Stimulated activated CD4-positive, alpha-beta T cell treated with anti-CD3 and anti-CD28 coated beads, Interleukin-15, amount 100 ng/mL, for 24 hours (primary cell): ENCODE measurements around the gene HAS3.
"Not testable (repeated sequence)": the region's sequence is repeated elsewhere in the genome, so short reads cannot be mapped to it uniquely, and the experiment has no call there.

Experiments
- DNase-seq: peaks from one replicate; pipeline ENCODE4 v3.0.0-alpha.2; 2020

The HAS3 gene

DNA sequence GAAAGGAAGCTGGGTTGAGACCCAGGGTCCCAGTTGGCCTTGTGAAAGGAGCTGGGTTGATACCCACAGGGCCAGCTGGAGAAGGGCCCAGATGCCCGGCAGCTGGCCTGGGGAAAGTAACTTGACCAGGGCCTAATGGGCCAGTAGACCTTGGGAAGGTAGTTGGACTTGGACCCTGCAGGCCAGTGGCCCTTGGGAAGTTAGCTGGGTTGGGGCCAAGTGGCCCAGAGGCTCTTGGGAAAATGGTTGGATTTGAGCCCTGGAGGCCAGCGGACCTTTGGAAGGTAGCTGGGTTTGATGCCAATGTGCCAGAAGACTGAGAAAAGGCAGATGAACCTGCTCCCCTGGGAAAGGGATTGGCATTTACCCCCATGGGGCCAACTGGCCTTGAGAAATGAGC lies 13.5 kb downstream of the HAS3 start:
- DNase-seq = no peak

DNA sequence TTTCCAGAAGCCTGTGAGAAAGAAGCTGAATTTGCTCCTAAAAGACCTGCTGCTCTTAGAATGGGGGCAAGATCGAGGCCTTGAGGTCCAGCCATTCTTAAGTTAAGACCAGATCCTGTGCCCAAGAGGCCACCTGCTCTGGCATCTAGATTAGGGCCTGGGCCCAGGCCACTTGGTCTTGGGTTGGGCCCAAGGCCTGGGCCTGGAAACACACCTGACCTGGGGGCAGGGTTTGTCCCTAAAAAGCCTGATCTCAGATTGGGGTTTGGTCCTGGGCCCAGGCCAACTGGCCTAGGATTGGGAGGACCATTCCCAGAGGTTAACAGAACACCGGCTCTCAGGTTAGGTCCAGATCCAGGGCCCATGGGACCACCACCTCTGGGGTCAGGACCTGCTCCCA lies 14.1 kb downstream of the HAS3 start:
- DNase-seq = no peak

DNA sequence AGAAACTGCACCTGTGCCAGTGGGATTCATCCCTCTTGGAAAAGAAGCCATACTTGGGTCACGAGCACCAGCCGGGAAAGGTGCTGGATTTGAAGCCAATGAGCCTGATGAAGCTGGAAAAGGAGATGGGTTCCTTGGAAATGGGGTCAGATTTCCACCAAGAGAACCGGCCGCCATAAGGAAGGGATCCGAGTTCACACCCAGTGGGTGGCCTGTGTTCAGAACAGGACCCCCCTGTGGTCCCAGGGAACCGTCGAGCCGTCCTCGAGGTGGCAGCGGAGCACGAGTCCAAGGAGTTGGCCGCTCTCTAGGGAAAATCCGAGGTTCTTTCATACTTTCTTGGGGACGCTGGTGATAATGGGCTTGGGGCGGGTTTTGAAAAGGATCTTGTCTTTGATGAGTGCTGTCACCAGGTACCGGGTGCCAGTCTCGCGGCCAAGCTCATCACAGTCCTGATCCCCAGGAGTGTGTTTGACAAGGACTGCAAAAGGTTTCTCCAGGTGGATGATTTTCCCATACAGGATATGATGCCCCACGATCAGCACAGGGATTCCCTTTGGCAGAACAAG lies 14.7 kb downstream of the HAS3 start:
- no peak for DNase-seq

DNA sequence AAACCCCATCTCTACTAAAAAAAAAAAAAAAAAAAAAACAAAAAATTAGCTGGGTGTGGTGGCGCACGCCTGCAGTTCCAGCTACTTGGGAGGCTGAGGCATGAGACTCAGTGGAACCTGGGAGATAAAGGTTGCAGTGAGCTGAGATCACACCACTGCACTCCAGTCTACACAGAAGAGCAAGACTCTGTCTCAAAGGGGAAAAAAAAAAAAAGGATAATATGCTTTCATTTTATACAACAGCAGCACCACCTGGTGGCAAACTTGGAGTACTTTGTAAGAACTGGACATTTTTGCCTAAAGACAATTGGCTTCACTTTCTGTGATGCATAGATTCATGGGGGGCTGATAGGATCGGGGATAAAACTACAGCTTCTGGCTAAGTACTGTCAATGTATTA lies 18.5 kb downstream of the HAS3 start:
- peak; percentile 73 for DNase-seq

DNA sequence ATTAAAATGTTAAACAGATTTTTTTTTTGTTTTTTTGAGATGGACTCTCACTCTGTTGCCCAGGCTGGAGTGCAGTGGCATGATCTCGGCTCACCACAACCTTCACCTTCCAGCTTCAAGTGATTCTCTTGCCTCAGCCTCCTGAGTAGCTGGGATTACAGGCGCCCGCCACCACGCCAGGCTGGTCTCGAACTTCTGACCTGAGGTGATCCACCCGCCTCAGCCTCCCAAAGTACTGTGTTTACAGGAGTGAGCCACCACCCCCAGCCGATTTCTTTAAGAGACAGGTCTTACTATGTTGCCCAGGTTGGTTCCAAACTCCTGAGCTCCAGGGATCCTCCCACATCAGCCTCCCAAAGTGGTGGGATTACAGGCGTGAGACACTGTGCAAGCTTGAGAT lies 19.0 kb downstream of the HAS3 start:
- not testable (repeated sequence) for DNase-seq

DNA sequence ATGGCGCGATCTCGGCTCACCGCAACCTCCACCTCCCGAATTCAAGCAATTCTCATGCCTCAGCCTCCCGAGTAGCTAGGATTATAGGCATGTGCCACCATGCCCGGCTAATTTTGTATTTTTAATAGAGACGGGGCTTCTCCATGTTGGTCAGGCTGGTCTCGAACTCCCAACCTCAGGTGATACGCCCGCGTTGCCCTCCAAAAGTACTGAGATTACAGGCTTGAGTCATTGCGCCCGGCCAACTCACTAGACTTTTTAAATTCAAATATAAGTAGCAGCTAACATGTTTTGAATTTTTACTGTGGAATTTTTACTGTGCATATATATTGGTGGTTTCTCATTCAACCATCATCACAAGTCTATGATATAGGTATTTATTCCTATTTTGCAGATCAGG lies 19.5 kb downstream of the HAS3 start:
- DNase-seq = not testable (repeated sequence)

DNA sequence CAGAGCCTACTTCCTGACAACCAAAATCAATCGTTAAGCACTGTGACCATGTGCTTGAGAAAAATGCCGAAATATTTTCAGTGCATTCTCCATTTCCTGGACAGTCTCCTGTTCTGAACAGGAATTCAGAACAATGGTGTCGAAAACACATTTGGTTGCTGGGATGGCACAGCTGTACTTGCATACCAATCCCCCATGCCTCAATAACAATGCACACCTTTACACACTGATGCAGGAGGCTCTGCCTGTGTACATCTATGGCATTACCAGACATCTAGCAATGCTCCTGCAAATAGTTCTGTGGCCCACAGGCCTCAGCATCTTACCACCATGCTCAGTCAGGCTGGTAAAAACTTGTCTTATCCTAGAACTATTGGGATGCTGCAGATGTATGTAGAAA lies 20.8 kb downstream of the HAS3 start:
- DNase-seq = no peak

DNA sequence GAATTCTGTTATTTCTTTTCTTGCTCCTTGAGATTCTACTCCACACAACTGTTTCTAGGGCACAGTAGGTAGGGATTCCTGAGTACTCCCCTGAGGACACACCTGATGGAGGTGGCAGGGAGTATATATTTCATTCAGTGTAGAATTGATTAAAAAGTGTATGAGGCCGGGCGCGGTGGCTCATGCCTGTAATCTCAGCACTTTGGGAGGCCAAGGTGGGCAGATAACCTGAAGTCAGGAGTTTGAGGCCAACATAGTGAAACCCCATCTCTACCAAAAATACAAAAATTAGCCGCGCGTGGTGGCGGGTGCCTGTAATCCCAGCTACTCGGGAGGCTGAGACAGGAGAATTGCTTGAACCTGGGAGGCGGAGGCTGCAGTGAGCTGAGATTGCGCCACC lies 21.3 kb downstream of the HAS3 start:
- DNase-seq = not testable (repeated sequence)

DNA sequence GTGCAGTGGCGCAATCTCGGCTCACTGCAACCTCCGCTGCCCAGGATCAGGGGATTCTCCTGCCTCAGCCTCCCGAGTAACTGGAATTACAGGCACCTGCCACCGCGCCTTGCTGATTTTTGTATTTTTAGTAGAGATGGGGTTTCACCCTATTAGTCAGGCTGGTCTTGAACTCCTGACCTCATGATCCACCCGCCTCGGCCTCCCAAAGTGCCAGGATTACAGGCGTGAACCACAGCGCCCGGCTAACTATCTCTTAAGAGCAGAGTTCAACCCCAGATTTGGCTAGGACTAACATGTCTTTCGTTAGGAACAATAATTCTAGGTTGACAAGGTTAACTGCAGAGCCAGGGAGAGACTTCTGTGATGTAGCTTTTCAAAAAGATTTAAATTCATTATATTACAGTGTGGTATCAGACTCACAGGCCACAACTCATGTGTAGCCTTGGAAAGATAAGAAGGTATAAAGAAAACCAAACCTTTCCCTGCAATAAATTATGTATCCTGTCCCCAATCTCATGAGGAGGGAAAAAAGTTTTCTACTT lies 22.6 kb downstream of the HAS3 start:
- DNase-seq = no peak

DNA sequence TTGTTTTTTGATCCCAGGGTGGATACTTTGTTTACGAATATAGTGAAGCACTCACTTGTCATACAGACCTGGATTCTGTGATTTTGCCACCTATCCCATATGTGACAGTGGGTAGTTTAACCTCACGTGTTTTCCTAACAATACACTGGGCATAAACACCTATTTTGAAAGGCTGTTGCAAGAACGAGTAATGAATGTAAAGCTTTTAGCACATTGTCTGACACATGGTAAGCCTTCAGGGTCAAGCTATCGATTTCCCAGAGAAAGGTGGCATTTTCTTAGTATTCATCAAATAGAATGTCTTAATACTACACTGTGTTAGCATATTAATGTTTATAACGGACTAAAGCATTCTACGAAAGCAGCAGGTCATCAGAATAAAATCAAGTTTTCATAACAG lies 25.0 kb downstream of the HAS3 start:
- no peak for DNase-seq

DNA sequence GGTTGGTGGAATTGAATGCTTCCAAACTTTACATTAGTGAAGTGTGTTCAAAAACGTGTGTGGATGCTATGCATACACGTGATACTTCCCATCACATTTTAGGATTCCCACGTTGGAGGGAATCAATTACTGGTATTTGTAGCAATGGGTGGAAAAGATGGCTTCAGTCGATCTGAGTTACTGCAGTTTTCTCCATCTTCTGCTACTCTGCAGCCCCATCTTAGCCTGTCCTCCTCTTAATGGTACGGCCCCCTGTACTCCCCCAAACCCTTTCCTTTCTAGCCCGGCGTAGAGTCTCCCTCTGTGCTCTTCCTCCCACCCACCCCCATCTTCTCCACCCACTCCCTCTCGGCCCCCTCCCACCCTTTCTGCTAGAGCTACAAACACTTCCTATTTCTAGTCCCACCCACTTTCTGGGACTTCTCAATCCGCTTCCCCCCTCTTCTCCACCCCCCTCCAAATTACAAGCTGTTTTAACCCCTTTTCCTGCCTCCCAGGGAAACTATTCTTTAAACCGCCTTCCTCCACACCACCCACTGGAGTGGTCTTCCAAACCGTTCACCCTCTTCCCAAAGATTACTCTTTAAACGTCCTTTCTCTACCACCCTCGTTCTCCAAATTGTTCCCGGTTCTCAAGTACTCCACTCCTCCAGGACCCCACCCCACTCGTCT lies 25.9 kb downstream of the HAS3 start:
- no peak for DNase-seq

DNA sequence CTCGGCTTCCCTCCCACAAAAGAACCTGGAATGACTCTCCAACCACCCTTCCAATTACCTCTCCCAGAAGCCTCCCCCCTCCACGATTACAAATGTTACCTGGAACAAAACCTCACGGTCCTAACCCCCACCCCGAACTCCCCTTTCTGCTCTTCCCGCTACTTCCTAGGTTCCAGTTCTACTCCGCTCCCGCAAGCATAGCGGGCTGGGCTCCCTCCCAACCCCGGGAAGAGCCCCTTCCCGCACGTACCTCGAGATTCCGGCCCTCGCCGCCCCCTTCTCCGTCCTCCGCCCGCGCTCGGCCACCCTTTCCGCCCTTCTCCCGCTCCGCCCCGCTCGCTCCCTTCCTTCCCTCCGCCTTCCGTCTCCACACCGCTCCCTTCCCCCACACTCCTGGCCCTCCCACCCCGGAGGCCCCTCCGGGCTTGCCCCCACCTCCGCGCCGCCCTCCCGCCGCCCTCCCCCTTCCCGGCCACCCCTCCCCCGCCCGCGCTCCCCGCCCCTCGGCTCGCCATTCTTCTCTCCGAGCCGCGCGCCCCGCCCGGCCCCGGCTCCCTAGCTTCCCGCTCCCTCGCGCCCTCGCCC lies 26.5 kb downstream of the HAS3 start:
- peak; percentile 91 for DNase-seq

DNA sequence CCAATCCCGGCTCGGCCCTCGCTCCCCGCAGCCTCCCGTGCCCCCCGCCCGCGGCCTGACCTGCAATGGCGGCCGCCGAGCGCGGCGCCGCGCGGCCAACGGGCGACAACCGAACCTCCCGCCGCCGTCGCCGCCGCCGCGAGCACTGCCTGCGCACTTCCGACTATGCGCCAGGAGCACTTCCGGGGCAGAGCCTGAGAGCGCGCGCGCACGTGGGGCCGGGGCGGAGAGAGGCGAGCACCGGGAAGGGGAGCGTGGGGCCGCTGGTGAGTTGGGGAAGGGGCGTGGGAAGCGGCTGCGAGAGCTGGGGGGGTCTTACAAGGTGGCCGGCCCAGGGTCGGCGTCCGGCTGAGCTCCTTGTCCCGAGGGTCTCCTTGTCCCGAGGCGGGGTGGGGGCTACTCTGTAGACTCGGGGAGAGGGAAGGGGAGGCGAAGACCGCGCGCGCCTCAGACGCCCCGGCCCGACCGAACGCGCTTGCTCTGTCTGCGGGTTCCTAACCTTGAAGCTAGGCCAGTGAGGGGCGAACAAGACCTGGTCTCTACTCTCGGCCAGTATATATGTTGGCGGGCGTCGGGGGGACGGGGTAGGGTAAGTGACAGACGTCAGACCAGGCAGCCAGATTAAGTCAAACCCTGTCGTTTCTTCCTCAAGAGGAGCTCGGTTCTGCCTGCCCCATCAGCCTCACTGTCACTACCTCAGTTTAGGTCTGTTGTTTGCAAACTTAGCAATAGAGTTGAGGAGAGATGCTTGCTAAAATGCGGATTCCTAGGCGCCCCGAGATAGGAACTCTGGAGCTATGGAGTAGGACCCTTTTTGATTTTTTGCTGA lies 27.2 kb downstream of the HAS3 start, which contains the start of the genes CHTF8 and UTP4:
TSS of gene CHTF8 (minus strand) at position 165 of the 829 bp plus-strand sequence. CDS start 11,130 bp downstream, outside the sequence.
TSS of gene UTP4 (plus strand) at position 226 of the 829 bp plus-strand sequence. CDS start 811 bp downstream, outside the sequence.
- peak; percentile 93 for DNase-seq

DNA sequence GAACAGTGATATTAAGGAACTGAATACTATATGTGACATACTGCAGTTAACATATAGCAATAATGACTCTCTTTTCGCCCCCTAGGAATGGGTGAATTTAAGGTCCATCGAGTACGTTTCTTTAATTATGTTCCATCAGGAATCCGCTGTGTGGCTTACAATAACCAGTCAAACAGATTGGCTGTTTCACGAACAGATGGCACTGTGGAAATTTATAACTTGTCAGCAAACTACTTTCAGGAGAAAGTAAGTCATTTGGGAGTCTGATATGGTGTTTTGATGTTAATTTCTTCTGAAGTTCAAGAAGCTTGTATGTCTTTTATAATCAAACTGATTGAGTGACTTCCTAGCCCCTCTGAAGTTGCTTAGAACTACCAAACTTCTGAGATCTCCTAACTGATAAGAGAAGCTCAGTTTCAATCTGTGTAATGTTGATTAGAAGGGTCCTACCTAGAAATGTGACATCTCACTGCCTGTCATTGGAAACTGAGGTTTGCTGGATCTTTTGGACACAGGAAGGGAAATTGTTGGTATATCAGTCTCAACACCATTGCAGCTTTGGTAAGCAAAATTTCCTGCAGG lies 28.0 kb downstream of the HAS3 start:
- DNase-seq = no peak

DNA sequence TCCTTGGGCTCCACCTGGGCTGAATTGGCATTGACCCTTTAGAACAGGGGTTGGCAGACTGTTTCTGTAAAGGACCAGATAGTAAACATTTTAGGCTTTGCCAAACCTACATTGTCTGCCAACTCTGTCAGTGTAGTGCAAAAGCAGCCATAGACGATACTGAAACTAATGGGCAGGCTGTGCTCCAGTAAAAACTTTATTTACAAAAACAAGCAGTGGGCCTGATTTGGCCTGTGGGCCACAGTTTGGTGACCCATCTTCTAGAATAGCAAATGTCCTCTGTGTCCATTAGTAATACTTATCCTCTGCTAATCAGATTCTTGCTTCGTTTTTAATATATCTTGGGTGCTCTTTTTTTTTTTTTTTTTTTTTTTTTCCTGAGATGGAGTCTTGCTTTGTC lies 33.2 kb downstream of the HAS3 start:
- no peak for DNase-seq

DNA sequence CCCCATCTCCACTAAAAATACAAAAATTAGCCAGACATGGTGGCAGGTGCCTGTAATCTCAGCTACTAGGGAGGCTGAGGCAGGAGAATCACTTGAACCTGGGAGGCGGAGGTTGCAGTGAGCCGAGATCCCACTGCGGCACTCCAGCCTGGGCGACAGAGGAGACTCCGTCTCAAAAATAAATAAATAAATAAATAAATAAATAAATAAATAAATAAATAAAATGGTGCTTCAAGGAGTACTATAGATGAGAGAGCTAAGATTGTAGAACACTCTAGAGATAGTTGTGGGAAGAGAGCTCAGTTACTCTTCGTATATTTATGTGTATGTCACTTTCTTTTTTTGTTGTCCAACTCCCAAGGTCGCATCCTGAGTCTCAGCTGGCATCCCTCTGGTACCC lies 34.0 kb downstream of the HAS3 start:
- not testable (repeated sequence) for DNase-seq

DNA sequence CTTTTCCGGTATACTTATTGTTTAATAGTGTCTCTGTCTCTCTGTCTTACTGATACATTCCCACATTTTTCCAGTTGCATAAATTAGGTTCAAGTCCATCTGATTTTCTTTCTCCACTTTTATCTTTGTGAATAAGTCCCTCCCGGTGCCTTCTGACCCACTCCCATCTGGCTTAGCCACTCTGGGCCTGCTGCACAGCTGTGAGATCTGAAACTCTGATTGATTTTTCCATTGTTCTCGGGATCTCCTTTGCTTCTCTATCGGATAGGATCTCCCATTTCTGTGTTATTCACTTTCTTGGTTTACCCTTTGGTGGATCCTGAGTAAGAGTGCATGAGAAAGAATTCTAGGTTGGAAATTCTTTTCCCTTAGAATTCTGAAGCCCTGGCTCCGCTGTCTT lies 35.6 kb downstream of the HAS3 start:
- DNase-seq = no peak

DNA sequence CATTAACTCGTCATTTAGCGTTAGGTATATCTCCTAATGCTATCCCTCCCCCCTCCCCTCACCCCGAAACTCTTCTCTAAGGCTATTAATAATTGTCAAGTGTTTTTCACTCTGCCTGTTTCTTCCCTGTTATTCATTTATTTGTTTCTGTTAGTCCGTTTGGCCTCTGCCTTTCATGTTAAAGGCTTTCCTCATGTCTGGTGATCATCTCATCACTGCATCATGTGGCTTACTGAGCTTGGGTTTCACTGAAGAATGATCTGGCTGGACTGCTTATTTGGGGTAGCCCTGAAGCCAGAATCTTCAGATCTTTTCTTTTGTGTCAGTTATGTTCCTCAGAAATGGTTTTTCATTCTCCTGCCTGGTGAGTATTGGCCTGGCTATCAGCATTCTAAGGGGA lies 36.5 kb downstream of the HAS3 start:
- DNase-seq = no peak

DNA sequence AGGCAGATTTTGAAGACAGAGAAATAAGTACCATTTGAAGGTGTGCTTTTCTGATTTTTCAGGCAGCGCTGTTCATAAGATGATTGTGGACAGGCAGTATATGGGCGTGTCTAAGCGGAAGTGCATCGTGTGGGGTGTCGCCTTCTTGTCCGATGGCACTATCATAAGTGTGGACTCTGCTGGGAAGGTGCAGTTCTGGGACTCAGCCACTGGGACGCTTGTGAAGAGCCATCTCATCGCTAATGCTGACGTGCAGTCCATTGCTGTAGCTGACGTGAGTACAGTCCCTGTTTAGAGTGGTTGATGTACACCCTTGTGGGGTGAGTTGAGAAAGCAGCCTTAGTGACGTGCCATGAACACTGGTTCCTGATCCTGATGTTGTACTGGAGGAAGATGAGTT lies 37.7 kb downstream of the HAS3 start:
- DNase-seq = no peak

DNA sequence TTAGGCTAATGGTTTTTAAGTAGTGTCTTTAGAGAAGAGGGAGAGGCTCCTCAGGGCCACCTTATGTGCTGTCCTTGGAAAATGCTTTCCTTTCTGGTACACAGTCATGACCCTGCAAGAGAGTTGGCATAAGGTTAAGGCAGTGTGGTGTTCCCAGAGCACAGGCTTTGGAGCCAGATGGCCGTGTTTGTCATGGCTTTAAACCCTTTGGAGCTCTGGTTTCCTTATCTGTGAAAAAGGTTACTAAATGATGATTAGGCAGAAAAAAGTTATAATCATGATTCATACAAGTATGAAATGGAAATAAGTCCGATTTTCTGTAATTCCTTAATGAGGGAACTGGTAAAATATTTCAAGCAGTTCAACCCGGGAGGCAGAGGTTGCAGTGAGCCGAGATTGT lies 40.2 kb downstream of the HAS3 start:
- no peak for DNase-seq

DNA sequence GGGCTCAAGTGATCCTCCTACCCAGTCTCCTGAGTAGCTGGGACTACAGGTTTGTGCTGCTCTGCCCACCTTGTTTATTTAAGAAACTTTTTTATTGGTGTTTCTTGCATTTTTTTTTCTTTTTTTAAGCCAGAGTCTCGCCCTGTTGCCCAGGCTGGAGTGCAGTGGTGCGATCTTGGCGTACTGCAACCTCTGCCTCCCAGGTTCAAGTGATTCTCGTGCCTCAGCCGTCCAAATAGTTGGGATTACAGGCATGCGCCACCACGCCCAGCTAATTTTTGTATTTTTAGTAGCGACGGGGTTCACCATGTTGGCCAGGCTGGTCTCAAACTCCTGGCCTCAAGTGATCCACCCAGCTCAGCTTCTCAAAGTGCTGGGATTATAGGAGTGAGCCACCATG lies 44.2 kb downstream of the HAS3 start:
- DNase-seq = not testable (repeated sequence)

DNA sequence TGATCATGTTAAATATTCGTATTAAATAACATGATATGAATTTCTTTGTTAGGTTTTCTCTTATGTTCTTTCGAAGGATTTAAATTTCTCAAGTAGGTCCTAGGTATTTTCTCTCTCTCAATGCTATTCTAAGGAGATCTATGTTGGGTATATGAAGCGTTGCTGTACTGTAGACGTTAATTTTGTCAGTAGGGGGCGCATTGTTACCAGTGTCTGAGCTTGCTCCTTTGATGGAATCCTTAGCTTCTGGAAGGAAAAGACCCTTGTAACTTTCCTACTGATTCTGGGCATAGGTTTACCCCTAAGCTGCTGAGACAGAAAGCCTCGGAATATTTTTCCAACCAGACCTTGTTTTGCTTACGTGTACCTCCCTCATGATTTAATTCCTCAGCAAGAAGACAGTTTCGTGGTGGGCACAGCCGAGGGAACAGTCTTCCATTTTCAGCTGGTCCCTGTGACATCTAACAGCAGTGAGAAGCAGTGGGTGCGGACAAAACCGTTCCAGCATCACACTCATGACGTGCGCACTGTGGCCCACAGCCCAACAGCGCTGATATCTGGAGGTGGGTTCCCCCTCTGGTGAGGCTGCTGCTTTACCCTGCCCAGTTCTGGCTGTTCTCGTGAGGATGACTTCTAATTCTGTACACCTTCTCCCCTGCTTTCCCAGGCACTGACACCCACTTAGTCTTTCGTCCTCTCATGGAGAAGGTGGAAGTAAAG lies 44.9 kb downstream of the HAS3 start:
- DNase-seq = peak; percentile 45
